ENCODE data around the gene ANO9.

Gene ANO9

DNA sequence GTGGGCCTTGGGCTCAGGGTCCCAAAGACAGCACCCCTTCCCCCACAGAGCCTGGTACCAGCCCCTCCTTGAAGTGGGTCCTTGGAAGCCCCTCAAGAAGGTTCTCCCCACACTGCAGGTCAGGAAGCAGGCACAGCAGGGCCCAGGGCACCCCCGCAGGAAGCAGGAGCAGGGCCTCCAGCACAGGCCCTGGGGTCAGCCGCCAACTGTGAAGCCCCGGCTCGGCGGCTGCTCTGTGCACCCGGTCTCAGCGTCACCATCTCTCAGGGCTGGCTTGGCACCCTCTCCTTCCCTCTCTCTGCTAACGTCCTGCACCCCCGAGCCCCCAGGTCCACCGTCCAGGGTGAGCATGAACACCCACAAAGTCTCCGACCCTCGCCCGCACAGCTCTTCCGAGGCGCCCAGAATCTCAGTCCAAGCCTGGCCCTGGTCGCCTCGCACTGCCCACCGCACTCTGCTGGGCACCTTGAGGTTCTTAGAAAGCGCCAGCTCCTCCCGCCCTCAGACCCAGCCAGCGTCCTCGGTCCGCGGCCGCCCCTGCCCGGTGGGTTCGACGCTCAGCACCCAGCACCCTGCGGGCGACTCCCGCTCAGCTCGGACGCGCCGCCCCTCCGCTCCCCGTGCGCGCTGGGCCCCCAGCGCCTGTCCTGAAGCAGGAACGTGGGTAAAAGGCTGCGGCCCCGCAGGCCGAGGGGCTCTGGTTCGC lies 25.6 kb downstream of the ANO9 start:
- Histone ChIP-seq H4K8ac (ENCODE audit: low read length) (peak overlapping the region; percentile 96), H2BK15ac (ENCODE audit: low read depth, poor library complexity, severe bottlenecking) (peak overlapping the region; percentile 89), H3K9ac (ENCODE audit: low read length) (no peak overlapping the region), H3K27ac (ENCODE audit: low read length, poor library complexity, severe bottlenecking) (no peak overlapping the region), H3K4me1 (ENCODE audit: control insufficient read depth, insufficient read depth, low read depth, low read length) (peaks cover 49% of the 10 kb centered on the region), H3K79me1 (replicated peaks; ENCODE audit: low read length, poor library complexity, severe bottlenecking) (no peaks in the 10 kb centered on the region), H3K4ac (ENCODE audit: low read depth in 1 of 2, low read length in 2 of 2) (peak overlapping the region; percentile 42 to 81), H3K4me2 (ENCODE audit: low read length, poor library complexity, severe bottlenecking) (peak overlapping the region; percentile 95), H3K4me3 (ENCODE audit: insufficient read depth in 1 of 2, low read depth in 1 of 2, low read length in 2 of 2) (peak overlapping the region; percentile 54 to 59), H3K27me3 (ENCODE audit: control insufficient read depth in 1 of 2, insufficient read depth in 1 of 2, low read length in 2 of 2) (peaks cover 0 to 52% of the 10 kb centered on the region in 2 experiments), H3K18ac (ENCODE audit: low read depth in 1 of 2, low read length in 2 of 2) (peak overlapping the region; percentile 88 to 98), H3K36me3 (ENCODE audit: control insufficient read depth in 1 of 2, insufficient read depth in 2 of 2, low read depth in 1 of 2, low read length in 2 of 2) (peaks cover 0 to 2% of the 10 kb centered on the region in 2 experiments), H3K9me3 (ENCODE audit: control insufficient read depth, low read length) (no peaks in the 10 kb centered on the region), H2BK5ac (ENCODE audit: low read depth, low read length, poor library complexity, severe bottlenecking) (no peak overlapping the region), H4K91ac (ENCODE audit: low read length) (peak overlapping the region; percentile 89), H2AFZ (ENCODE audit: low read depth, low read length) (peak overlapping the region; percentile 56), H2BK120ac (ENCODE audit: low read depth, low read length) (peak overlapping the region; percentile 83), H2AK5ac (ENCODE audit: low read length, severe bottlenecking) (peak overlapping the region; percentile 6), H3K23ac (ENCODE audit: low read length in 2 of 2) (no peak overlapping the region), H2BK12ac (ENCODE audit: low read length in 2 of 2) (peak overlapping the region; percentile 81 to 89), H3K14ac (ENCODE audit: low read length in 2 of 2) (peak overlapping the region in 1 of 2 experiments; percentile 85)
- 29% methylated on average over 45 of the region's 45 CpGs for WGBS
- no peak for DNase-seq

DNA sequence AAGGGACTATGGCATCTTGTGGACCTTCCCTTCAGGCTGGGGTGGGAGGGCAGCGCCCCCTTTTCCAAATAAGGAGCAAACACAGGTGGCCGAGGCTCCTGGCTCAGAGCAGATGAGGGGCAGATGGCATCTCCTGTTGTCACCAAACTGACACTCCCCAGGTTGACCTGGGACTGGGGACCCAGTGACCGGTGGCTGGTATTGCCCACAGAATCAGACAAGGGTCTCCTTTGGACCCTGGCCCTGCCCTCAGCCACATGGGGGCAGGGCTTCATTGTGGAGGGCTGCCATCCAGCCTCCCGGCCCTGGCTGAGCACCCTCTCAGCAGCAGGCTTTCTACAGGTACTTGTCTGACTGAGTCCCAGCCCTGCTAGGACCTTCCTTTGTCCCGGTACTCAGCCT lies 26.2 kb downstream of the ANO9 start:
- peak overlapping the region; percentile 86 for H2BK15ac ChIP-seq (ENCODE audit: low read depth, poor library complexity, severe bottlenecking)
- WGBS: 88% methylated on average over 5 of the region's 5 CpGs
- no peak overlapping the region for H2AFZ ChIP-seq (ENCODE audit: low read depth, low read length)
- H3K18ac ChIP-seq (ENCODE audit: low read depth in 1 of 2, low read length in 2 of 2): peak overlapping the region; percentile 79 to 88
- H3K36me3 ChIP-seq (ENCODE audit: control insufficient read depth in 1 of 2, insufficient read depth in 2 of 2, low read depth in 1 of 2, low read length in 2 of 2): peaks cover 0 to 2% of the 10 kb centered on the region in 2 experiments
- peak overlapping the region; percentile 81 to 89 for H2BK12ac ChIP-seq (ENCODE audit: low read length in 2 of 2)
- peak overlapping the region; percentile 89 for H4K91ac ChIP-seq (ENCODE audit: low read length)
- H3K4me3 ChIP-seq (ENCODE audit: insufficient read depth in 1 of 2, low read depth in 1 of 2, low read length in 2 of 2): no peak overlapping the region
- peak overlapping the region in 1 of 2 experiments; percentile 90 for H3K14ac ChIP-seq (ENCODE audit: low read length in 2 of 2)
- H3K23ac ChIP-seq (ENCODE audit: low read length in 2 of 2): no peak overlapping the region
- H3K9me3 ChIP-seq (ENCODE audit: control insufficient read depth, low read length): no peaks in the 10 kb centered on the region
- DNase-seq: no peak
- H3K4ac ChIP-seq (ENCODE audit: low read depth in 1 of 2, low read length in 2 of 2): peak overlapping the region; percentile 0 to 42
- H3K4me2 ChIP-seq (ENCODE audit: low read length, poor library complexity, severe bottlenecking): no peak overlapping the region
- peaks cover 49% of the 10 kb centered on the region for H3K4me1 ChIP-seq (ENCODE audit: control insufficient read depth, insufficient read depth, low read depth, low read length)
- no peak overlapping the region for H3K9ac ChIP-seq (ENCODE audit: low read length)
- no peaks in the 10 kb centered on the region for H3K79me1 ChIP-seq (replicated peaks; ENCODE audit: low read length, poor library complexity, severe bottlenecking)
- H3K27ac ChIP-seq (ENCODE audit: low read length, poor library complexity, severe bottlenecking): no peak overlapping the region
- H2BK120ac ChIP-seq (ENCODE audit: low read depth, low read length): peak overlapping the region; percentile 71
- H2BK5ac ChIP-seq (ENCODE audit: low read depth, low read length, poor library complexity, severe bottlenecking): no peak overlapping the region
- H2AK5ac ChIP-seq (ENCODE audit: low read length, severe bottlenecking): peak overlapping the region; percentile 6
- peak overlapping the region; percentile 50 for H4K8ac ChIP-seq (ENCODE audit: low read length)
- H3K27me3 ChIP-seq (ENCODE audit: control insufficient read depth in 1 of 2, insufficient read depth in 1 of 2, low read length in 2 of 2): peaks cover 0 to 52% of the 10 kb centered on the region in 2 experiments

DNA sequence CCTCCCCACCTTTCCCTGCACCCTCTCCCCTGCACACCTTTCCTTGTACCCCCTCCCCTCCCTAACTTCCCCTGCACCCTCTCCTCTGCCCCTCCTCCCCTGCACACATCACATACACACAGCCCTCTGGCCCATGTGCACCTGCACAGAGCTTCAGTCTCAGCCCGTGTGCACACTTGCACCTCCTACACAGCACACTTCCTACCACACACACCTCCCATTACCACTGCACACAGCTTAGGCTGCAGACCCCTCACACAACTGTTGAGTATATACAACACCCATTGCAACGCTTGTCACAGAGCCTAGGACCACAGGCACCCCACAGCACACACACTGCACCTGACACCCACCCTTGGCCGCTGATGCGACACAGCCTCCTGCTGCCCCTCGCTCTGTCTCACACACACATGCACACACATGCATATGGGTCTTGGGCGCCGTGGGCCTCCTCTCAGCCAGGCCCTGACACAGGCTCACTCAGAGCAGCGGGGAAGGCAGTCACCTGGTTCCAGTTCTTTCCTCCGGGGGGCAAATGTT lies 27.4 kb downstream of the ANO9 start:
- no peaks in the 10 kb centered on the region for H3K36me3 ChIP-seq (ENCODE audit: control insufficient read depth in 1 of 2, insufficient read depth in 2 of 2, low read depth in 1 of 2, low read length in 2 of 2)
- H2AK5ac ChIP-seq (ENCODE audit: low read length, severe bottlenecking): no peak overlapping the region
- no peak overlapping the region for H2BK120ac ChIP-seq (ENCODE audit: low read depth, low read length)
- H2BK15ac ChIP-seq (ENCODE audit: low read depth, poor library complexity, severe bottlenecking): peak overlapping the region; percentile 71
- peak overlapping the region; percentile 20 to 93 for H2BK12ac ChIP-seq (ENCODE audit: low read length in 2 of 2)
- no peak overlapping the region for H3K4me2 ChIP-seq (ENCODE audit: low read length, poor library complexity, severe bottlenecking)
- WGBS: 77% methylated on average over 9 of the region's 9 CpGs
- no peak overlapping the region for H2BK5ac ChIP-seq (ENCODE audit: low read depth, low read length, poor library complexity, severe bottlenecking)
- peak overlapping the region in 1 of 2 experiments; percentile 47 for H3K4ac ChIP-seq (ENCODE audit: low read depth in 1 of 2, low read length in 2 of 2)
- peak overlapping the region; percentile 56 to 92 for H3K18ac ChIP-seq (ENCODE audit: low read depth in 1 of 2, low read length in 2 of 2)
- H3K9ac ChIP-seq (ENCODE audit: low read length): no peak overlapping the region
- peak overlapping the region in 1 of 2 experiments; percentile 93 for H3K14ac ChIP-seq (ENCODE audit: low read length in 2 of 2)
- H3K23ac ChIP-seq (ENCODE audit: low read length in 2 of 2): no peak overlapping the region
- DNase-seq: no peak
- H4K91ac ChIP-seq (ENCODE audit: low read length): peak overlapping the region; percentile 94
- H3K9me3 ChIP-seq (ENCODE audit: control insufficient read depth, low read length): no peaks in the 10 kb centered on the region
- peaks cover 61% of the 10 kb centered on the region for H3K4me1 ChIP-seq (ENCODE audit: control insufficient read depth, insufficient read depth, low read depth, low read length)
- H3K27me3 ChIP-seq (ENCODE audit: control insufficient read depth in 1 of 2, insufficient read depth in 1 of 2, low read length in 2 of 2): peaks cover 0 to 44% of the 10 kb centered on the region in 2 experiments
- peak overlapping the region; percentile 85 for H4K8ac ChIP-seq (ENCODE audit: low read length)
- no peak overlapping the region for H2AFZ ChIP-seq (ENCODE audit: low read depth, low read length)
- H3K27ac ChIP-seq (ENCODE audit: low read length, poor library complexity, severe bottlenecking): no peak overlapping the region
- H3K4me3 ChIP-seq (ENCODE audit: insufficient read depth in 1 of 2, low read depth in 1 of 2, low read length in 2 of 2): no peak overlapping the region
- no peaks in the 10 kb centered on the region for H3K79me1 ChIP-seq (replicated peaks; ENCODE audit: low read length, poor library complexity, severe bottlenecking)

All from mesenchymal stem cell (in vitro differentiated cells and primary cell).